GM12872 (cell line): ENCODE data around the gene CCNC.

Experiments used
- TF ChIP-seq, protein P1 (sequence below): IDR thresholded peaks from 3 replicates; pipeline ENCODE4 v1.5.1; 2011; ENCODE audit warnings: low read depth, mild to moderate bottlenecking, low read length, moderate library complexity; ENCODE audit not compliant: insufficient read depth

Gene CCNC

DNA sequence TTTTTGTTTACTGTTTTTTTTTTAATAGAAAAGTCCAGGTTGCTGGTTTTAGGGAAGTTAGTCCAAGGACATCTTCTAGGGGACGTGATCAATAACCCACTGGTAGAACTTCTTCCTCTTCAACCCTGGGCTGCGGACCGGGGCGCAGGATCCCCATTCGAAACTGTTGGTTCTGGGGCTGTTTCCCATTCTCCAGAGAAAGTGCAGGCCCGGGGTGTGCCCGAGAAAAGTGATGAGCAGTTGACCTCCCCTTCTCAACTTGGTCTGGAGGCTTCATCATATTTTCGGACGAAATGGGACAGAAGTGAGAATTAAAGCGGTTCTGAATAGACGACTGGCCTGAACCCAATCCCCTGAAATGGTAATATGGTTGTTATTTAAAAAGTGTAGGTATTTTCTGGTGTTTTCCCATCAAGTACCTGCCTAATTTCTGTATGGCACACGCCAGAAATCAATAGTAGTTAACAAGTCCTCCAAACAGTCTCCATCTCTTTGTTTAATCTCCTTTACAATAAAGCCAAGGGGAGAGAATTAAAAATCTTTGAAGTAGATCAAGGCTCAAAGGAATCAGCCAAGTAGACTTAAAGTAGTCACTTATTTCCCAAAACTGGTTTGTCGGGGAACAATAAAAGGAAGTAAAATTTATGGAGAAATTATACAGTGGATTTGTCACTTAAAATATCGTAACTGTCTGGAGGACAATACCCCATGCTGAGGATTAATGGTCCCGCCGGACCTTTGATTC is 37.6 kb upstream of the CCNC start:
- TF ChIP-seq, protein P1, sequence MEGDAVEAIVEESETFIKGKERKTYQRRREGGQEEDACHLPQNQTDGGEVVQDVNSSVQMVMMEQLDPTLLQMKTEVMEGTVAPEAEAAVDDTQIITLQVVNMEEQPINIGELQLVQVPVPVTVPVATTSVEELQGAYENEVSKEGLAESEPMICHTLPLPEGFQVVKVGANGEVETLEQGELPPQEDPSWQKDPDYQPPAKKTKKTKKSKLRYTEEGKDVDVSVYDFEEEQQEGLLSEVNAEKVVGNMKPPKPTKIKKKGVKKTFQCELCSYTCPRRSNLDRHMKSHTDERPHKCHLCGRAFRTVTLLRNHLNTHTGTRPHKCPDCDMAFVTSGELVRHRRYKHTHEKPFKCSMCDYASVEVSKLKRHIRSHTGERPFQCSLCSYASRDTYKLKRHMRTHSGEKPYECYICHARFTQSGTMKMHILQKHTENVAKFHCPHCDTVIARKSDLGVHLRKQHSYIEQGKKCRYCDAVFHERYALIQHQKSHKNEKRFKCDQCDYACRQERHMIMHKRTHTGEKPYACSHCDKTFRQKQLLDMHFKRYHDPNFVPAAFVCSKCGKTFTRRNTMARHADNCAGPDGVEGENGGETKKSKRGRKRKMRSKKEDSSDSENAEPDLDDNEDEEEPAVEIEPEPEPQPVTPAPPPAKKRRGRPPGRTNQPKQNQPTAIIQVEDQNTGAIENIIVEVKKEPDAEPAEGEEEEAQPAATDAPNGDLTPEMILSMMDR = no peak

DNA sequence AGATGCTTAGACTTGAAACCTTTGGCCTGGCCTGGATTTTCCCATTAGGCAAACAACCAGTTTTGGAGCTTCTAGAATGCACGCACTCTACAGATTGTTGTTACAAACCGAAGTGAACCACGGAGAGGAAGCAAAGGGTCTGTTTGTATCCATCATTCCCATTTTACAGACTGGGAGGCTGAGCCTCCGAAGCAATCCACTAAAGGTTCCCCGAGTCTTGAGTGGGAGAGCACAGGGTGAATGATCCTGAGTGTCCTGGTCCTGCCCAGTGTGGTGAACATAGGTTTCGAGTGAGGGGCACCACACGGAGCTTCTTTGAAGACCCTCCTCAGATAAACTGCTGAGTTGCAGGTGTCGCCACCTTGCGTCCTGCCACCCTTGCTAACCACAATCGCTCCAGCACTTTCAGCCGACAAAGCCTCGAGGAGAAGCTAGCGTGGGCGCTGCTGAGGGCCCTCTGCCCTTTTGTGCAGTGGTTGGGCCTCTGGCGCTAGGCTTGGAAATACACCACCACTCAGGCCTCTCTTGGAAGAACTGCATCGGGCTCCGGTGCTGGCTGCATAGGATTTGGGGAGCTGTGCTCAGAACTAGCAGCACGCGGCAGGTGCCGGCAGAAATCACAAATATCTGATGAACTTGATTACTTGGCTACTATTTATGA is 36.7 kb upstream of the CCNC start:
- TF ChIP-seq, protein P1 = peak; percentile 38; the same call in 1 of the 3 replicates

DNA sequence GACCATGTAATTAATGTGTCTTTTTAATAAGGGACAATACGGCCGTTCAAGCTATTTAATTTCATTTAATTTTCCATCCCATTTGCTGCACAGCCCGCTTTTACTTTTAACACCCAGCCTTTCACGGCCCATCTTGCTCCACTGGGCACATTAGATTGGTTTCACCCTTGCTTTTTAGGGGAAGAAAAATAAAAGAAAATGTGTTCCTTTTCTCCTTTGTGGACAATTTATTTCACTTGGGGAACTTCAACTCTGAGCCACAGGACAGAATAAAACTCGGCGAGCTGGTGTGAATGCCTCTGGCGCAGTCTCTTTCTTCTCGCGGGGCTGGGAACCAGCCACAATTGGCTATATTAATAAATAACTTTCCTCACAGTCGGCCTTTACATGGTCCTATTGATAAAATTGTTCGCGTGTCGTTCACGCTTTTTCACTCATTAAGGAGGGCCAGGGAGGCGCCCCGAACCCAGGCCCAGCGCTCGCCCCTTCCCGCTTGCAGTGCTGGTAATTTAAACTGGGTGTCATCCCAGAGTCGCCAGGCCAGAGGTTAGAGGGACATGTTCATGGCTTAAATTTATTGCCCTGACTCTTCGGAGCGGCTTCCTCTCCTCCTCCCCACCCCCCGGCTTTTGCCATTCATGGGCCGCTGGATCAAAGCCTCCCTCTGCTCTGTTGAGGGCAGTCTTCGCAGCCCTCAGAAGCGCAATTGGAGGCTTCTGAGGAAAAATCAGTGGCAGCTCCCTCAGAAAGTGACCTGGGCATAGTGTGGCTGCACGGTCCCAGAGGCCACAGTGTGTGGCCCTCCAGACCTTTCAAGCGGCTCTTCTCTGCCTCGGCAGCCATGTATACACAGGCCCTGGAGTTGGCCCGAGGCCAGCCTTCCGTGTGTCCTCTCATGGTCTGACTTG is 36.0 kb upstream of the CCNC start:
- TF ChIP-seq, protein P1 = no peak

DNA sequence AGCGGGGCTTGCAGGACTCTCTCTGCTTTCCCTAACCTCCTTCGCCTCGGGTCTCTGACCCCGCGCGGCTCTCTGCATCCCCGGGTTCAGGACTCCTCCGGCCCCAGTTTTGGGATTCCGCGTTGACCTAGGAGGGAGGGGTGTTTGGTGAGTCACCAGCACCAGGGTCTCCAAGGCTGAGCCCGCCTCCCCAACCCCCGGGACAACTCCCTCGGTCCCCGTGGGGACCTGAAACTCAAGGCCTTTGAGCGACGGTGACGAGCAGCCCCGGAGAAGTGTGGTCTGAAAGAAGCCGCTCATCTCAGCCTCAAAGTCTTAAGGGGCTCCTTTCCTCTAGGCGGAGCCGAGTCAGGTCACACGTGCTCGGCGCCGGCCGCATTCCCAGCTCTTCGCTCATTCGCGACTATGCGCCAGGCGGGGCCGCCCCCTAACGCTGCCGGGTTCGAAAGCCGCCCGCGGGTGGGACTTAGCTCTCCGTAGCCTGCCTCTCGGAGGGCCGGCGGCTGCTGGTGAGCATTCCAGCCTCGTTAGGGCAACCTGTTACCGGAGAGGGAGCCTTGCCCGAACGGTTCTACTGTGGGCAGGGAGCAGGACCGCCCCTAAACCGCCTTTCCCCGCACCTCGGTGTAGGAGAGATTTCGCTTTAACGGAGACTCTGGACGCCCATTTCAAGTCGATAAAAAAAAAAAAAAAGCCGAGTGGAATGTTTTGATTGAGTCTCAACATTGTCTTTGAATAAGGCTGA is 35.1 kb upstream of the CCNC start:
- TF ChIP-seq, protein P1 = no peak

DNA sequence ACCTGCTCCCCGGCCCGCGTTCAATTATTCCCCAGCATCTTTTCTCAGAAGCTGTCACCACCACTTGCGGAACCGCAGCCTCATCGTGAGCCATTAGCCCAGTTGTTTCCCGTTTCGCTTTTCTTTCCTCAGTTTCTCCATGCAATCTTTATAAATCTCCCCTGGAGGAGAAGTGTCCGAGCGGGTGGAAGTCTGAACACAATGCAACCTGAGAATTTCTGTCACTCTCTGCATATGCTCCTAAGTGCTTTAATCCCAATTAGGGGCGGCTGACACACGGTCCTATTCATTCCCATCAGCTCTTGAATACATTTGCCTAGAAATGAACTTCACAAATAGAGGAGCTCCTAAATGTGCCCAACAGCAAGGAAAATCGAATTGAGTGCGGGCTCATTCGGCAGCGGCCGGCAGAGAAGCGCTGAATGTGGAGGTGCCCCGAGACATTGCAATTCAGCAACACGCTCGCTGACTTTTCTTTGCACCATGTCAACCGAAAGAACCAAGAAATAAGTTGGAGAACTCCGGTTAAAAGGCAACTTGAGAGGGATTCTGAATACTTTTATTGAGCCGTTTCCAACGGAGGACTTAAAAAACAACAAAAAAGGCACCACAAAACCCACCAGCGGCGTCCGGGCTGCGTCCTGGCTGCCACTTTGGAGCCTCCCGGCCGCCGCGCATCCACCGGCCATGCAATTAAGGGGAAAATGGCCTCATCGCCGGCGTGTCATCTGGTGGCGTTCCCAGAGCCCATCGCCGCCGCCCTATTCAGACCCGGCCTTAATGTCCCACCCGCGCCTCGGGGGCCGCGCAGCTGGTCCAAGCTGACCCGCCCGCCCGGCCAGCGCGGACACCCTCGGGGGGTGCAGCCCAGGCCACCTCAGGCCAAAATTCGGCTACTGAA is 34.3 kb upstream of the CCNC start:
- TF ChIP-seq, protein P1 = no peak

DNA sequence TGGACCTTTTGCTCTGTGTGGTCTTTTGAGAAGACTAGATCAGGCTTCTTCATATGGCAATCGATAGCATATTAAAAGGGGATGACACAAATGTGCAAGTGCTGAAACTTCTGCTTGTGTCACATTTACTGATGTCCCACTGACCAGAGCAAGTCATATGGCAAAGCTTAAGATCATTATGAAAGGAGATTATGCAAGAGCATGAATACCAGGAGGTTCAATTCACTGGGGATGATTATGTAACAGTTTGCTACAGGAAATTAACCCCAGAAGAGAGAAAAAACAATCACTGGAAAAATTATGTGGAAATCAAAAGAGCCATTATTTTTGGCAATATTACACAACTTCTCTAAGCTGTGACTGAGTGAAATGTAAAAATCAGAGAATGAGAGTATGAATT is 24.4 kb upstream of the CCNC start:
- TF ChIP-seq, protein P1 = no peak
